Epithelial cell of proximal tubule (primary cell): Measurements from ENCODE around the gene PCDHGA11. TPM values are rescaled to one million over a fixed set of nuclear protein-coding genes. Genes with fewer than 3 reads are reported as not detected.
"Not testable (repeated sequence)": the region's sequence is repeated elsewhere in the genome, so short reads cannot be mapped to it uniquely, and the experiment has no call there.

Experiments
- DNase-seq: peaks from one replicate; pipeline ENCODE4 v3.0.0-alpha.2; 2011; ENCODE audit warnings: low read depth
- H3K4me3 ChIP-seq: 2 replicates; pipeline ENCODE4 v1.5.1; 2011; ENCODE audit warnings: low read depth, mild to moderate bottlenecking, low read length
- CTCF ChIP-seq: conservative IDR thresholded peaks from 2 replicates; pipeline ENCODE4 v1.5.1; 2012; ENCODE audit warnings: low read depth, mild to moderate bottlenecking, low read length
- total RNA-seq: library from RNA; depleted of rRNA; stranded (reverse); fragments of >200 nt; gene quantifications from 2 replicates; pipeline ENCODE4 v1.2.3, GENCODE V29; 2015

Gene PCDHGA11
- total RNA-seq, 1 donor from 2014 or later, result 2.6 TPM

DNA sequence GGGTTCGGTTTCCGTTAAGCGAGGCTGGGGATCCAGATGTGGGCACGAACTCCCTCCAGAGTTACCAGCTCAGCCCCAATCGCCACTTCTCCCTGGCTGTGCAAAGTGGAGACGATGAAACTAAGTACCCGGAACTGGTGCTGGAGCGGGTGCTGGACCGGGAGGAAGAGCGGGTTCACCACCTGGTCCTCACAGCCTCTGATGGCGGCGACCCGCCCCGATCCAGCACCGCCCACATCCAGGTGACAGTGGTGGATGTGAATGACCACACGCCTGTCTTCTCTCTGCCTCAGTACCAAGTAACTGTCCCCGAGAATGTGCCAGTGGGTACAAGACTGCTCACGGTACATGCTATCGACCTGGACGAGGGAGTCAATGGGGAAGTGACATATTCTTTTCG lies 37.5 kb upstream of the PCDHGA11 start:
- DNase-seq, result no peak
- peak overlapping the region; percentile 56 for H3K4me3 ChIP-seq
- no peak for TF ChIP-seq CTCF

- DNase-seq, result no peak
- no peak for TF ChIP-seq CTCF
- H3K4me3 ChIP-seq, result no peak overlapping the region
Measured at GRCh38 chr5:141384471-141385267, 36.2 kb upstream of the PCDHGA11 start.

GRCh38 chr5:141387557-141388311 lies 33.1 kb upstream of the PCDHGA11 start, which contains the start of gene PCDHGB4:
Gene PCDHGB4 (plus strand): TSS chr5:141387698. CDS start chr5:141387885, 187 bp downstream.
- H3K4me3 ChIP-seq, result peak within 1 kb of the TSS; percentile 43
- TF ChIP-seq CTCF, result peak; percentile 54
- not testable (repeated sequence) for DNase-seq

GRCh38 chr5:141388661-141389060 lies 32.2 kb upstream of the PCDHGA11 start:
- no peak for TF ChIP-seq CTCF
- DNase-seq, result no peak
- H3K4me3 ChIP-seq, result no peak overlapping the region

GRCh38 chr5:141389153-141390042 lies 31.5 kb upstream of the PCDHGA11 start:
- no peak for DNase-seq
- no peak overlapping the region for H3K4me3 ChIP-seq
- no peak for TF ChIP-seq CTCF

GRCh38 chr5:141392429-141393198 lies 28.2 kb upstream of the PCDHGA11 start, which contains the start of gene PCDHGA8:
Gene PCDHGA8 (plus strand): TSS chr5:141392633. CDS start chr5:141392814, 181 bp downstream.
- no peak for DNase-seq
- no peak within 1 kb of the TSS for H3K4me3 ChIP-seq
- peak; percentile 26 for TF ChIP-seq CTCF
